Measurements from ENCODE around the gene NSD1. TPM values are rescaled to one million over a fixed set of nuclear protein-coding genes. Genes with fewer than 3 reads are reported as not detected.

The NSD1 gene
- total RNA-seq, 1 experiment from 2014 or later, result 58.8 TPM

DNA sequence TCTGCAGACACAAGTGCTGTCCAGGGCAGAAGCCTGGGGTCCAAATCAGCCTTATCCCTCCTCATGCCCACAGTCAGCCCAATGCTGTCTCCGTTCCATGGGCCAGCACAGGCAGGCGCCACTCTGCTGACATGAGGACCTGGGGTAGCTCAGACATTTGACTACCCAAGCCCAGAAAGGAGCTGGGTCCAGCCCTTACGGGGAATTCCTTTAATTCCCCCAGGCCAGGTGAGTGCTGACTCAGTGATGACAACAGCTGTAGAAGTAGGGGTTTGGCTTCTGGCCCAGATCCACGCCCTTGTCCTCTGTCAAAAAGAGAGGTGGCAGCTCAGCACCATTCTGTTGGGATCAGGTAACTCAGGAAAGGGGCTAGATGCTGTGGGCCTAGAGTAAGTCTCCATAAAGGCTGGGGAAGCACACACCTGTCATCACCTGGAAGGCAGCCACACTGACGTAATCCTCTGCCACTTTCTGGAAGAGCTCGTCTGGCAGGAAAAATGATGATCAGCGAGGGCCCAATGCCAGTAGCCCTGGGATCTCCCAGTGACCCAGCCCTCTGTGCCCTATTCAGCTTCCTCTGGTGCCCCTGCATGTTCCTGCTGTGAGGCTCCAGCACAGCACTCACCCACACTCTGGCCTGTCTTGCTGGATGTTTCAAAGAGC, 168.1 kb downstream of the NSD1 start:
- Histone ChIP-seq H3K36me3 (ENCODE audit: control insufficient read depth in 1 of 2, insufficient read depth in 2 of 2, low read length in 2 of 2) (peaks cover 8 to 9% of the 10 kb centered on the region in 2 experiments; a peak in 2 of 4 replicates), H3K27ac (ENCODE audit: low read depth, low read length) (peak overlapping the region; percentile 13), H3K4me2 (ENCODE audit: low read length) (peak overlapping the region; percentile 92), H3K9me3 (ENCODE audit: control insufficient read depth in 1 of 2, insufficient read depth in 1 of 2, low read depth in 1 of 2, low read length in 2 of 2) (no peaks in the 10 kb centered on the region), H3K79me2 (ENCODE audit: insufficient read depth, low read length) (peaks cover 28% of the 10 kb centered on the region), H3K4me3 (replicated peaks in 1 of 2; ENCODE audit: low read depth in 1 of 2, low read length in 2 of 2) (no peak overlapping the region), H4K20me1 (ENCODE audit: insufficient read depth) (peaks cover 8% of the 10 kb centered on the region; the same call in 1 of the 2 replicates), H2AFZ (ENCODE audit: low read depth, low read length, poor library complexity, severe bottlenecking) (no peak overlapping the region), H3K9ac (ENCODE audit: low read length) (peak overlapping the region; percentile 30), H3K4me1 (ENCODE audit: control insufficient read depth in 1 of 2, insufficient read depth in 2 of 2, low read length in 2 of 2) (peaks cover 19 to 63% of the 10 kb centered on the region in 2 experiments), H3K27me3 (ENCODE audit: insufficient read depth, low read length) (no peaks in the 10 kb centered on the region), H3K9me2 (ENCODE audit: insufficient read depth) (no peaks in the 10 kb centered on the region)
- TF ChIP-seq, protein P1, sequence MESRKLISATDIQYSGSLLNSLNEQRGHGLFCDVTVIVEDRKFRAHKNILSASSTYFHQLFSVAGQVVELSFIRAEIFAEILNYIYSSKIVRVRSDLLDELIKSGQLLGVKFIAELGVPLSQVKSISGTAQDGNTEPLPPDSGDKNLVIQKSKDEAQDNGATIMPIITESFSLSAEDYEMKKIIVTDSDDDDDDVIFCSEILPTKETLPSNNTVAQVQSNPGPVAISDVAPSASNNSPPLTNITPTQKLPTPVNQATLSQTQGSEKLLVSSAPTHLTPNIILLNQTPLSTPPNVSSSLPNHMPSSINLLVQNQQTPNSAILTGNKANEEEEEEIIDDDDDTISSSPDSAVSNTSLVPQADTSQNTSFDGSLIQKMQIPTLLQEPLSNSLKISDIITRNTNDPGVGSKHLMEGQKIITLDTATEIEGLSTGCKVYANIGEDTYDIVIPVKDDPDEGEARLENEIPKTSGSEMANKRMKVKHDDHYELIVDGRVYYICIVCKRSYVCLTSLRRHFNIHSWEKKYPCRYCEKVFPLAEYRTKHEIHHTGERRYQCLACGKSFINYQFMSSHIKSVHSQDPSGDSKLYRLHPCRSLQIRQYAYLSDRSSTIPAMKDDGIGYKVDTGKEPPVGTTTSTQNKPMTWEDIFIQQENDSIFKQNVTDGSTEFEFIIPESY (IDR thresholded peaks at IDR 0.05; ENCODE audit: extremely low read depth, insufficient replicate concordance, low read length), result no peak
- peak; percentile 51 for TF ChIP-seq POLR2AphosphoS5 (IDR thresholded peaks at IDR 0.05; ENCODE audit: low read depth, low read length)
- ATAC-seq (peak; percentile 21), DNase-seq (ENCODE audit: low read depth, low spot score) (no peak)
- intact Hi-C loops (cut with micrococcal nuclease), result loop anchor here (2.0 to 10.0 kb wide), 3 partner anchors 187 to 647 kb away; no protein-coding TSS in a partner anchor
- POLR2A ChIA-PET, result interaction anchor here (0.9 to 1.0 kb wide), 3 partner anchors 125 to 177 kb away, joined by 3 read pairs; partner anchors contain the start of gene GRK6
- RAD21 ChIA-PET (ENCODE audit: low non-redundant PET in 1 of 2, low total read pairs in 2 of 2, uncharacterized antibody in 2 of 2, unreplicated experiment in 2 of 2), result no interaction called here
- CTCF ChIA-PET, result interaction anchor here (0.9 to 2.2 kb wide), 4 partner anchors 8 to 177 kb away, joined by 3 to 17 read pairs (median 3); no protein-coding TSS in a partner anchor
- no TSS peak for BruUV-seq (replicated peaks)

All from HCT116 (cell line).